Measurements from ENCODE around the gene SELENOM.

The SELENOM gene

DNA sequence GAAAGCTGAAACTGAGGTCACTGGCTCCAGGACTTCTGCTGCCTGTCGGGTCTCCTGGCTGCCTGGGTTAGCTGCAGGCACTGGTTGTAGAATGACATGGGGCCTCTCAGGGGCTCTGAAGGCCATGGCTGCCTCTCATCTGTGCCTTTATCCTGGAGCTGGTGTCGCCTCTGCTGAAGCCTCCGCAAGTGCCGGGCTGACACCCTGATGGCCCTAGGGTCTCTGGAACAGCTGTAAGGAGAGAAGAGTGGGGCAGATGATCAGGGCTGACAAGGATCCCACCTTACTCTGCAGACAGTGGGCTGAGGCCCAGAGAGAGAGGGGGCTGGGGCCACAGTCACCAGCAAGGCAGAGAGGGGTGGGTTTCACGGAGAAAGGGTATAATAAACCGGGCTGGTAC is 28.3 kb upstream of the SELENOM start:
- 91% methylated on average over 6 of the region's 6 CpGs for WGBS
- no peaks in the 10 kb centered on the region for H3K79me1 ChIP-seq (replicated peaks; ENCODE audit: low read length, poor library complexity, severe bottlenecking)

DNA sequence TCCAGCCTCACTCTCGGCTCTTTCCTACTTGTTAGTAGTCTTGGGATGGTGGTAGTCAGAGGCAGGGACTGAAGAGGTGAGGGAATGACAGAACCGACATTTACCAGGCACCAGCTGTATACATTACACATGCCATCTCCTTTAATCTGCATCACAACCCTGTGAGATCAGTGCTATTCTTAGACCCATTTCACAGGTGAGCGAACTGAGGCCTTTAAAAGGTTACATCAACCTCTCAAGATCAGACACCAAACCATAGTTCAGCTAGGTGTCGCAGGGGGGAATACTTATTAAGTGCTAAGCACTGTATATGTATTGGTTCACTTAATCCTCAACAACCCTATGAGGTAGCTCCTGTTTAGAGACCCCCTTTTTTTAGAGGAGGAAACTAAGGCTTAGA is 27.3 kb upstream of the SELENOM start:
- Histone ChIP-seq H2BK120ac (ENCODE audit: low read depth, low read length) (no peak overlapping the region), H3K18ac (ENCODE audit: low read depth in 1 of 2, low read length in 2 of 2) (no peak overlapping the region), H3K27ac (ENCODE audit: low read length, poor library complexity, severe bottlenecking) (no peak overlapping the region), H2AFZ (ENCODE audit: low read depth, low read length) (no peak overlapping the region), H3K9me3 (ENCODE audit: control insufficient read depth, low read length) (no peaks in the 10 kb centered on the region), H3K4ac (ENCODE audit: low read depth in 1 of 2, low read length in 2 of 2) (no peak overlapping the region), H3K4me3 (ENCODE audit: insufficient read depth in 1 of 2, low read depth in 1 of 2, low read length in 2 of 2) (no peak overlapping the region), H3K36me3 (ENCODE audit: control insufficient read depth in 1 of 2, insufficient read depth in 2 of 2, low read depth in 1 of 2, low read length in 2 of 2) (peaks cover 0 to 3% of the 10 kb centered on the region in 2 experiments), H2BK5ac (ENCODE audit: low read depth, low read length, poor library complexity, severe bottlenecking) (no peak overlapping the region), H2AK5ac (ENCODE audit: low read length, severe bottlenecking) (no peak overlapping the region), H2BK15ac (ENCODE audit: low read depth, poor library complexity, severe bottlenecking) (no peak overlapping the region), H4K8ac (ENCODE audit: low read length) (no peak overlapping the region), H3K4me1 (ENCODE audit: control insufficient read depth, insufficient read depth, low read depth, low read length) (peaks cover 2% of the 10 kb centered on the region), H3K23ac (ENCODE audit: low read length in 2 of 2) (no peak overlapping the region), H2BK12ac (ENCODE audit: low read length in 2 of 2) (no peak overlapping the region), H3K9ac (ENCODE audit: low read length) (no peak overlapping the region), H4K91ac (ENCODE audit: low read length) (no peak overlapping the region), H3K27me3 (ENCODE audit: control insufficient read depth in 1 of 2, insufficient read depth in 1 of 2, low read length in 2 of 2) (peaks cover 15 to 50% of the 10 kb centered on the region in 2 experiments), H3K79me1 (replicated peaks; ENCODE audit: low read length, poor library complexity, severe bottlenecking) (no peaks in the 10 kb centered on the region), H3K14ac (ENCODE audit: low read length in 2 of 2) (no peak overlapping the region), H3K4me2 (ENCODE audit: low read length, poor library complexity, severe bottlenecking) (no peak overlapping the region)
- DNase-seq = no peak
- WGBS = 100% methylated on average over 1 of the region's 4 CpGs

More for the DNA sequence above, 28.3 kb upstream of the SELENOM start:
- Histone ChIP-seq H3K4me1 (ENCODE audit: control insufficient read depth, insufficient read depth, low read depth, low read length) (peaks cover 12% of the 10 kb centered on the region), H2BK12ac (ENCODE audit: low read length in 2 of 2) (no peak overlapping the region), H3K4me3 (ENCODE audit: insufficient read depth in 1 of 2, low read depth in 1 of 2, low read length in 2 of 2) (no peak overlapping the region), H3K36me3 (ENCODE audit: control insufficient read depth in 1 of 2, insufficient read depth in 2 of 2, low read depth in 1 of 2, low read length in 2 of 2) (peaks cover 0 to 3% of the 10 kb centered on the region in 2 experiments), H3K9me3 (ENCODE audit: control insufficient read depth, low read length) (no peaks in the 10 kb centered on the region), H2AFZ (ENCODE audit: low read depth, low read length) (no peak overlapping the region), H2BK120ac (ENCODE audit: low read depth, low read length) (no peak overlapping the region), H3K23ac (ENCODE audit: low read length in 2 of 2) (no peak overlapping the region), H4K91ac (ENCODE audit: low read length) (no peak overlapping the region), H3K18ac (ENCODE audit: low read depth in 1 of 2, low read length in 2 of 2) (no peak overlapping the region), H2AK5ac (ENCODE audit: low read length, severe bottlenecking) (no peak overlapping the region), H2BK5ac (ENCODE audit: low read depth, low read length, poor library complexity, severe bottlenecking) (no peak overlapping the region), H3K27me3 (ENCODE audit: control insufficient read depth in 1 of 2, insufficient read depth in 1 of 2, low read length in 2 of 2) (peaks cover 23 to 60% of the 10 kb centered on the region in 2 experiments), H3K14ac (ENCODE audit: low read length in 2 of 2) (no peak overlapping the region), H2BK15ac (ENCODE audit: low read depth, poor library complexity, severe bottlenecking) (no peak overlapping the region), H3K27ac (ENCODE audit: low read length, poor library complexity, severe bottlenecking) (no peak overlapping the region), H3K9ac (ENCODE audit: low read length) (no peak overlapping the region), H3K4ac (ENCODE audit: low read depth in 1 of 2, low read length in 2 of 2) (no peak overlapping the region), H3K4me2 (ENCODE audit: low read length, poor library complexity, severe bottlenecking) (no peak overlapping the region), H4K8ac (ENCODE audit: low read length) (no peak overlapping the region)
- DNase-seq = no peak

DNA sequence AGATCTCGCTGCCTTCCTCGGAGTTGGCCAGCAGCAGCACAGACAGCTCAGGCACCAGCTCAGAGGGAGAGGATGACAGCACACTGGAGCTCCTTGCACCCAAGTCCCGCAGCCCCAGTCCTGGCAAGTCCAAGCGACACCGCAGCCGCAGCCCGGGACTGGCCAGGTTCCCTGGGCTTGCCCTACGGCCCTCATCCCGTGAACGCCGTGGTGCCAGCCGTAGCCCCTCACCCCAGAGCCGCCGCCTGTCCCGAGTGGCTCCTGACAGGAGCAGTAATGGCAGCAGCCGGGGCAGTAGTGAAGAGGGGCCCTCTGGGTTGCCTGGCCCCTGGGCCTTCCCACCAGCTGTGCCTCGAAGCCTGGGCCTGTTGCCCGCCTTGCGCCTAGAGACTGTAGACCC is 26.5 kb upstream of the SELENOM start:
- Histone ChIP-seq H3K23ac (ENCODE audit: low read length in 2 of 2) (no peak overlapping the region), H3K4me1 (ENCODE audit: control insufficient read depth, insufficient read depth, low read depth, low read length) (peaks cover 2% of the 10 kb centered on the region), H2BK12ac (ENCODE audit: low read length in 2 of 2) (no peak overlapping the region), H3K4ac (ENCODE audit: low read depth in 1 of 2, low read length in 2 of 2) (no peak overlapping the region), H3K27me3 (ENCODE audit: control insufficient read depth in 1 of 2, insufficient read depth in 1 of 2, low read length in 2 of 2) (peaks cover 7 to 42% of the 10 kb centered on the region in 2 experiments), H3K4me2 (ENCODE audit: low read length, poor library complexity, severe bottlenecking) (no peak overlapping the region), H3K14ac (ENCODE audit: low read length in 2 of 2) (no peak overlapping the region), H2BK120ac (ENCODE audit: low read depth, low read length) (no peak overlapping the region), H3K18ac (ENCODE audit: low read depth in 1 of 2, low read length in 2 of 2) (no peak overlapping the region), H4K8ac (ENCODE audit: low read length) (no peak overlapping the region), H4K91ac (ENCODE audit: low read length) (no peak overlapping the region), H2AK5ac (ENCODE audit: low read length, severe bottlenecking) (no peak overlapping the region), H3K79me1 (replicated peaks; ENCODE audit: low read length, poor library complexity, severe bottlenecking) (no peaks in the 10 kb centered on the region), H3K36me3 (ENCODE audit: control insufficient read depth in 1 of 2, insufficient read depth in 2 of 2, low read depth in 1 of 2, low read length in 2 of 2) (peaks cover 0 to 3% of the 10 kb centered on the region in 2 experiments), H3K9me3 (ENCODE audit: control insufficient read depth, low read length) (no peaks in the 10 kb centered on the region), H2AFZ (ENCODE audit: low read depth, low read length) (no peak overlapping the region), H2BK15ac (ENCODE audit: low read depth, poor library complexity, severe bottlenecking) (no peak overlapping the region), H3K27ac (ENCODE audit: low read length, poor library complexity, severe bottlenecking) (no peak overlapping the region), H3K9ac (ENCODE audit: low read length) (no peak overlapping the region), H3K4me3 (ENCODE audit: insufficient read depth in 1 of 2, low read depth in 1 of 2, low read length in 2 of 2) (no peak overlapping the region), H2BK5ac (ENCODE audit: low read depth, low read length, poor library complexity, severe bottlenecking) (no peak overlapping the region)
- DNase-seq = no peak
- WGBS = 96% methylated on average over 19 of the region's 19 CpGs

DNA sequence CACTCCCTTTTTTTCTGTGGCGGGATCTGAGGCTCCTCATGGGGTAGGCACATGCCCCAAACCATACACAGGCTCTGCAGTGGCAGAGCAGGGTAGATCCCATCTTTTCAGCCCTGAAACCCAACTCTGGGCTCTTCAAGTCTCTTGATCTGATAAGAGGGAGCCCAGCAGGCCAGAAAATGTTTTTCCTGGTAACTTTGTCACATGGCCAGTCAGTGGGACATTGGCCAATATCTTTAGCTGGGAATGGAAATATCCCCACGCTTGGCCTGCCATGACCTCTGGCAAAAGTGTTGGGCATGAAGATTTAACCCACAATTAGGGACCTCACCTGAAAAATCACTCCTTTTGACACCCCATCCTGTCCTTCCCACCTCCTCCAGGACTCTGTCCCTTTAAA is 23.5 kb upstream of the SELENOM start:
- H2BK15ac ChIP-seq (ENCODE audit: low read depth, poor library complexity, severe bottlenecking) = no peak overlapping the region
- H4K91ac ChIP-seq (ENCODE audit: low read length) = no peak overlapping the region
- no peak overlapping the region for H3K4me2 ChIP-seq (ENCODE audit: low read length, poor library complexity, severe bottlenecking)
- H2AK5ac ChIP-seq (ENCODE audit: low read length, severe bottlenecking) = no peak overlapping the region
- no peak overlapping the region for H3K9ac ChIP-seq (ENCODE audit: low read length)
- no peak overlapping the region for H3K18ac ChIP-seq (ENCODE audit: low read depth in 1 of 2, low read length in 2 of 2)
- peaks cover 4% of the 10 kb centered on the region for H3K4me1 ChIP-seq (ENCODE audit: control insufficient read depth, insufficient read depth, low read depth, low read length)
- H3K14ac ChIP-seq (ENCODE audit: low read length in 2 of 2) = no peak overlapping the region
- H3K9me3 ChIP-seq (ENCODE audit: control insufficient read depth, low read length) = no peaks in the 10 kb centered on the region
- H4K8ac ChIP-seq (ENCODE audit: low read length) = no peak overlapping the region
- no peak overlapping the region for H2BK12ac ChIP-seq (ENCODE audit: low read length in 2 of 2)
- no peak for DNase-seq
- no peak overlapping the region for H2BK5ac ChIP-seq (ENCODE audit: low read depth, low read length, poor library complexity, severe bottlenecking)
- no peak overlapping the region for H3K27ac ChIP-seq (ENCODE audit: low read length, poor library complexity, severe bottlenecking)
- peaks cover 0 to 6% of the 10 kb centered on the region in 2 experiments for H3K36me3 ChIP-seq (ENCODE audit: control insufficient read depth in 1 of 2, insufficient read depth in 2 of 2, low read depth in 1 of 2, low read length in 2 of 2)
- 90% methylated on average over 2 of the region's 2 CpGs for WGBS
- no peak overlapping the region for H2AFZ ChIP-seq (ENCODE audit: low read depth, low read length)
- no peaks in the 10 kb centered on the region for H3K79me1 ChIP-seq (replicated peaks; ENCODE audit: low read length, poor library complexity, severe bottlenecking)
- no peak overlapping the region for H3K4me3 ChIP-seq (ENCODE audit: insufficient read depth in 1 of 2, low read depth in 1 of 2, low read length in 2 of 2)
- no peak overlapping the region for H3K23ac ChIP-seq (ENCODE audit: low read length in 2 of 2)
- peaks cover 0 to 35% of the 10 kb centered on the region in 2 experiments for H3K27me3 ChIP-seq (ENCODE audit: control insufficient read depth in 1 of 2, insufficient read depth in 1 of 2, low read length in 2 of 2)
- H2BK120ac ChIP-seq (ENCODE audit: low read depth, low read length) = no peak overlapping the region
- H3K4ac ChIP-seq (ENCODE audit: low read depth in 1 of 2, low read length in 2 of 2) = no peak overlapping the region

Data from mesenchymal stem cell (in vitro differentiated cells and primary cell).